Endometrial microvascular endothelial cells (primary cell): Measurements from ENCODE around the gene LONRF3. TPM values are rescaled to one million over a fixed set of nuclear protein-coding genes. Genes with fewer than 3 reads are reported as not detected.
"Not testable (repeated sequence)": the region's sequence is repeated elsewhere in the genome, so short reads cannot be mapped to it uniquely, and the experiment has no call there.

Source experiments
- in situ Hi-C: cut with HindIII; loops from 2 replicates; pipeline ENCODE4 v1.10.0; 2017; ENCODE audit warnings: low sequenced_read_pairs, low pct_unique_long_range_greater_than_20kb; ENCODE audit errors: inconsistent ontology term
- total RNA-seq: library from RNA; depleted of rRNA; stranded (reverse); fragments of >200 nt; gene quantifications from one replicate; pipeline ENCODE4 v1.2.3, GENCODE V29; 2015; ENCODE audit errors: inconsistent ontology term

Gene LONRF3
- total RNA-seq, 1 donor from 2014 or later = 0.56 TPM

- in situ Hi-C loops = not testable (repeated sequence)
Measured at GRCh38 chrX:119027960-119028732, 53.7 kb downstream of the LONRF3 start.

- in situ Hi-C loops = no loop called here
Measured at GRCh38 chrX:119028733-119029330, 54.4 kb downstream of the LONRF3 start.

GRCh38 chrX:119029656-119030055 is 55.2 kb downstream of the LONRF3 start:
- in situ Hi-C loops = not testable (repeated sequence)

- in situ Hi-C loops = no loop called here
Measured at GRCh38 chrX:119030990-119031389, 56.6 kb downstream of the LONRF3 start.

GRCh38 chrX:119036107-119037029 is 62.0 kb downstream of the LONRF3 start:
- in situ Hi-C loops = no loop called here

- in situ Hi-C loops = no loop called here
Measured at GRCh38 chrX:119040432-119040831, 66.0 kb downstream of the LONRF3 start.

- in situ Hi-C loops = no loop called here
Measured at GRCh38 chrX:119041175-119041574, 66.8 kb downstream of the LONRF3 start.

- in situ Hi-C loops = no loop called here
Measured at GRCh38 chrX:119042040-119042439, 67.6 kb downstream of the LONRF3 start.

- in situ Hi-C loops = no loop called here
Measured at GRCh38 chrX:119042996-119043395, 68.6 kb downstream of the LONRF3 start.

GRCh38 chrX:119045884-119046283 is 71.5 kb downstream of the LONRF3 start:
- in situ Hi-C loops = no loop called here

- in situ Hi-C loops = no loop called here
Measured at GRCh38 chrX:119055687-119056086, 81.3 kb downstream of the LONRF3 start.

GRCh38 chrX:119062750-119063374 is 88.4 kb downstream of the LONRF3 start:
- in situ Hi-C loops = no loop called here

- in situ Hi-C loops = no loop called here
Measured at GRCh38 chrX:119063428-119063827, 89.0 kb downstream of the LONRF3 start.

GRCh38 chrX:119067023-119067739 is 92.8 kb downstream of the LONRF3 start:
- in situ Hi-C loops = no loop called here

Other genes with a start within 250 kb of the LONRF3 start
- 64.4 TPM for gene IL13RA1, start 247.0 kb upstream of the LONRF3 start, total RNA-seq
- not detected for gene ZCCHC12, start 150.8 kb upstream of the LONRF3 start, total RNA-seq
- not detected for gene CT47C1, start 98.4 kb downstream of the LONRF3 start, total RNA-seq
- not detected for gene KIAA1210, start 153.2 kb downstream of the LONRF3 start, total RNA-seq